HG03103 (cell line): Measurements from ENCODE around the gene NFKBIB.
"Not testable (repeated sequence)": the region's sequence is repeated elsewhere in the genome, so short reads cannot be mapped to it uniquely, and the experiment has no call there.

Source experiments
- ATAC-seq: cut with Tn5 transposase; IDR thresholded peaks from one replicate; pipeline ENCODE4 v1.9.1; 2021; ENCODE audit warnings: low read depth; ENCODE audit not compliant: unreplicated experiment

Gene NFKBIB

DNA sequence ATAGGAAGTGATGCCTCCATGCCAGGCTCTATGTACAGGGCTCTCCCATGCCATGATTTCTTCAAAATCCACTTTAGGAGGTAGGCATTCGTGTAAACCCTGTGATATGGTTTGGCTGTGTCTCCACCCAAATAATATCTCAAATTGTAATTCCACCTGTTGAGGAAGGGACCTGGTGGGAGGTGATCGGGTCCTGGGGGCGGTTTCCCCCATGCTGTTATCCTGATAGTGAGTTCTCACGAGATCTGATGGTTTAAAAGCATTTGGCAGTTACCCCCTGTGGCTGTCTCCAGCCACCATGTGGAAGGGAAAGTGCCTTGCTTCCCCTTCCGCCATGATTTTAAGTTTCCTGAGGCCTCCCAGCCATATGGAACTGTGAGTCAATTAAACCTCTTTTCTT is 22.7 kb downstream of the NFKBIB start:
- no peak for ATAC-seq

DNA sequence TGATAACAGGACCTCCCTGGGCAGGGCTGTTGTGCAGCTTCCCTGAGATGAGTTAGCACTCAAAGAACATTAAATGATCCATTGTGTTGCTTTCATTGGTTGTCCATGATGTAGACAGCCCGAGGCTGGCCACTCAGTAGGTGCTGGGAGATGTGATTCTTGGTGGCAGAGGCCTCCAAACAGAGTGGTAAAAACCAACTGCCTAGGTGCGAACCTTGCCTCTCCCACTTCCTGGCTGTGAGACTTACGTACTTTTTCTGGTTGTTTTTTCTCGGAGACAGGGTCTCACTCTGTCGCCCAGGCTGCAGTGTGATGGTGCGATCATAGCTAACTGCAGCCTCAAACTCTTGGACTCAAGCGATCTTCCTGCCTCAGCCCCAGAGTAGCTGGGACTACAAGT is 24.6 kb downstream of the NFKBIB start:
- no peak for ATAC-seq

DNA sequence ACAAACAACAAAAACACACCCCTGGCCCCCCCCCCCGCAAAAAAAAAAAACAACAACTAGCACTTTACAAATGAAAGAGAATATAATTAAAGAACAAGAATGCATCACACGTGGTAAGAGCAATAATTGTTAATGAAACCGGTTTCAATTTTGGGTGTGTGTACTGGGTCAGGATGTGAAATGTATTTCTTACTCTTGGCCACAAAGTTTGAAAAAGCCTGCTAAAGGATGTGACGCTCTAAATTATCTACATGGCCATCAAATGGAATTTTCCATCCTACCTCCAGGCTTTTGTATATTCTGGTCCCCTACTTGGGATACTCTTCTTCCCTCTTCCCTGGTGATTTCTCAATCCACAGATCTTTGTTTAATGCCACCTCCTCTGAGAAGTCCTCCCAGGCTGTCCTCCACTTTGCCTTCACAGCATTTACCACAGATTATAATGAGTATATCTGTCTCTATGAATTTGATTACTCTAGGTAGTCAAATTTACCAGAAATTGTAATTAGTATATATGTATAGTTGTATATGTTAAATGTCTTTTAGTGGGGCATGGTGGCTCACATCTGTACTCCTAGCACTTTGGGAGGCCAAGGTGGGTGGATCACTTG is 28.7 kb downstream of the NFKBIB start:
- no peak for ATAC-seq

DNA sequence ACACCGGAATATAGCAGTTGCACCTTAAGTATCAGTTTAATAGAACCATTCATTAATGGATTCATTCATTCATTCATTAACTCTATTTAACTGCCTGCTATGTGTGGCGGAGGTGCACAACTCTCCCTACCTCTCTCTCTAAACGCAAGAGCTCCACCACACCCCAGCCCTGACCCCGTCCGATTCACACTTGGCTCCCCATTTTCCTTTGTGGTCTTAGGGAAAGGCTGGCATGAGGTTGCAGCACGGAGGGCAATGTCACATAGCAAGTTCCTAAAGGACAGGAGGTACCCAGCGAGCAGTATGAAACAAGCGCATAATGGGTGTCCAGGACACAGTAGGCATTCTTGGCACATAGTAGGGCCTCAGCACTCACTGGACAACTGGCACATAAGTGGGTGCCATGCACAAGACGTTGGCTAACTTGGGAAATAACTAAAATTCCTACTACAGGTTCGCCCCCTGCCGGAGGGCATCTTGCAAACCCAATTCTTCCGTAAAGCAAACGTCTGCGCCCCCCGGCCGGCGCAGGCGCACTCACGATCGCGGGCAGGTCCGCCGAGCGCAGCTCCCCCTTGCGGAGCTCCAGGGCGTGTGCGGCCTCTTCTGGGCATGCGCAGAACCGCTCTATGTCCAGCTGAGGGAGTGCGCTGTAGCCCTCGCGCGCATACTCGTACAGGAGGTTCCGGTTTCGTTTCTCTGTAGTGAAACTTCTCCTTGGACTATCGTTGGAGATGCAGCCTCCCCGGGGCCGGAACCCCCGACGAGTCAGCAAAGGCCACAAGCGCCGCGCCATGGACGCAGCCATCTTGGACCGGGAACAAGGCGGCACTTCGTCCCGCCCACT is 30.4 kb downstream of the NFKBIB start, which contains the start of gene SARS2:
Gene SARS2, minus strand, starts transcription at position 835 of the 847 bp plus-strand sequence. Its CDS starts 27 bp downstream, at position 808.
- peak; percentile 51 for ATAC-seq

DNA sequence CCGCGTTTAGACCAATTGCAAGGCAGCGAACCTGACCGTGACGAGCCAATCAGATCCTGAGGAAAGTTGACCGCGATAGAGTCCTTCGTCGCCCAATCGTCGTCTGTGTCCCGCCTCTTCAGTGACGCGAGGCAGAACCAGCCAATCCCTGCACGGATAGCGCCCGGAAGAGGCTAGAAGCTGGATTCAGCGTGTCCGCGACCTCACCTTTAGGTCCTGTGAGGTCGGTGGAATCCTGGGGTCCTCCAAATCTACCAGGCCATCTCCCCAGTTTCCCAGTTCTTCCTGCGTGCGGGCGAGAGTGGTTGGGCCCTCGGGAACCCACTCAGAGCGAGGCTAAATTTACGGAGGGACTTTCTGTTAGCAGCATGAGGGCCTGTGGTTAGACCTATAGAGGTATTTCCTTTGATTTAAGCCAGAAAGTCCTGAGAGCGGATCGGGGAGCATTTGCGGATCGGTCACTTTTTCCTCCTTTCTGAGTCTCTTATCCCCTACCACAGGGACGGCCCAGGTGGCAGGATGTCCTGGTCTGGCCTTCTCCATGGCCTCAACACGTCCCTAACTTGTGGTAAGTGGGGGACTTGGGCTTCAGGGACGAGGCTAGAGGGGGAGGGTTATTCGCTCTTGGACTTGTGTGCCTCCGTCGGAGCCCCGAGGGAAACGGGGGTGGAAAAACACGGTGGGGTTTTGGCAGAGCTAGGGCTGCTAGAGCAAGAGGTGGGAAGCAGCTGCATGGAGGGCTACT is 31.2 kb downstream of the NFKBIB start, which contains the start of gene MRPS12:
Gene MRPS12, plus strand, starts transcription at position 169 of the 745 bp plus-strand sequence. Its CDS starts 351 bp downstream, at position 520.
- ATAC-seq: peak; percentile 90

DNA sequence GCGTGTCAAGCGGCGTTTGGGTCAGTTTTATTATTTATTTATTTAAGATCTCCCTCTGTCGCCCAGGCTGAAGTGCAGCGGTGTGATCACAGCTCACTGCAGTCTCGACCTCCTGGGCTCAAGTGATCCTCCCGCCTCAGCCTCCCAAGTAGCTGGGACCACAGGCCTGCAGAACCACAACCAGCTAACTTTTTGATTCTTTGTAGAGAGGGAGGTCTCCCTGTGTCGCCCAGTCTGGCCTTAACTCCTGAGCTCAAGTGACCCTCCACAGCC is 31.7 kb downstream of the NFKBIB start:
- ATAC-seq: no peak

DNA sequence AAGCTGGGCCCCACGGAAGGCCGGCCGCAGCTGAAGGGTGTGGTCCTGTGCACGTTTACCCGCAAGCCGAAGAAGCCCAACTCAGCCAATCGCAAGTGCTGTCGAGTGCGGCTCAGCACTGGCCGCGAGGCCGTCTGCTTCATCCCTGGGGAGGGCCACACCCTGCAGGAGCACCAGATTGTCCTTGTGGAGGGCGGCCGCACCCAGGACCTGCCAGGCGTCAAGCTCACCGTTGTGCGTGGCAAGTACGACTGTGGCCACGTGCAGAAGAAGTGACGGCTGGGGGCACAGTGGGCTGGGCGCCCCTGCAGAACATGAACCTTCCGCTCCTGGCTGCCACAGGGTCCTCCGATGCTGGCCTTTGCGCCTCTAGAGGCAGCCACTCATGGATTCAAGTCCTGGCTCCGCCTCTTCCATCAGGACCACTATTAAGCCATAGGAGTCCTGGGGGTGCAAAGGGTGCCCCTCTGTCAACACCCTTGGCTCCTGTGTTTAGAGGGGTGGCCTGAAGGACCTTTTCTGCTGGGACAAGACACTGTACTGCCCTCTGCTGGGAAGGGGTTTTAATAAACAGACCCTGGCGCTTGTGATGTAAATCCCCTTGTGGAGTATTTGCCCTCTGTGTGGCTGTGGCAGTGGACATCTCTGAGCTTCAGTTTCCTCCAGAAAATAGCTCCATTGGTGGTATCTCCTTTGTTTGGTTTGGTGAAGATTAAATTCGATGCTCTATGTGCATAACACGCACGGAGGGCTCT is 32.8 kb downstream of the NFKBIB start:
- ATAC-seq: no peak

DNA sequence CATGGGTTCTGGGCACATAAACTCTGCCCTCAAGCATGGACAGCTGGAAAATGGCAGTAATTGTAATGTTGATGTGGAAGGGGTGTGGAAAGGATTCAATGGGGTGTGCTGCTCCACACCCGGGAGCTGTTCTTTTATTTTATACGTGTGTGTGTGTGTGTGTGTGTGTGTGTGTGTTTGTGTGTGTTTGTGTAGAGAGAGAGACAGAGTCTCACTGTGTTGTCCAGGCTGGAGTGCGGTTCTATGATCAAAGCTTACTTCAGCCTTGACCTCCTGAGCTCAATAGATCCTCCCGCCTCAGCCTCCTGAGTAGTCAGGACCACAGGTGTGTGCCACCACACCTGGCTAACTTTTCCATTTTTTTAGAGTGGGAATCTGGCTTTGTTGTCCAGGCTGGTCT is 33.8 kb downstream of the NFKBIB start:
- ATAC-seq: no peak

DNA sequence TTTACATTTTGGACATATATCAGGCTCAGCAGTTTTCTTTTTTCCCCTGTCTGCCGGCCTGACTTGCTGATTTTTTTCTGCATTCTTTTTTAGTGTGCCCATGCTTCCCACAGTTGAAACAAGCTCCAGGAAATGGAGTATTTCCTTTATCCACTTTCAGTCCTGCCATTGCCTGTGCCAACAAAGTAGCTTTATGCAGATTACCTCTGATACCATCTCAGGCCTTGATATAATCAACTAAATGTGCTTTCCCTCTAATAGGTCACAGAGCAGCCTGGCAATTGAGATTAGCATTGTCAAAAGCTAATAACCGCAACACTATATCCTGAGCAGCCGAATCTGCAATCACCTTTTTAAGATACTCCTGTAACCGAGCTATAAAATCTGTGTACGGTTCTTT is 40.2 kb downstream of the NFKBIB start:
- no peak for ATAC-seq

DNA sequence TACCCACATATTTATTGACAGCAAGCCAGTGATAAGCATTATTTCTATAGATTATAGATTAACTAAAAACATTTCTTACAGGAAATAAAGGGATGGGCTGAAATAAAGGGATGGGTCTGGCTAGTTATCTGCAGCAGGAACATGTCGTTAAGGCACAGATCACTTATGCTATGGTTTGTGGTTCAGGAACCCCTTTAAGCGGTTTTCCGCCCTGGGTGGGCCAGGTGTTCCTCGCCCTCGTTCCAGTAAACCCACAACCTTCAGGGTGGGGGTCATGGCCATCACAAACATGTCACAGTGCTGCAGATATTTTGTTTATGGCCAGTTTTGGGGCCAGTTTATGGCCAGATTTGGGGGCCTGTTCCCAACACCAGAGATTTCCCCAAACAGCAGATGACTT is 41.7 kb downstream of the NFKBIB start:
- ATAC-seq: not testable (repeated sequence)

DNA sequence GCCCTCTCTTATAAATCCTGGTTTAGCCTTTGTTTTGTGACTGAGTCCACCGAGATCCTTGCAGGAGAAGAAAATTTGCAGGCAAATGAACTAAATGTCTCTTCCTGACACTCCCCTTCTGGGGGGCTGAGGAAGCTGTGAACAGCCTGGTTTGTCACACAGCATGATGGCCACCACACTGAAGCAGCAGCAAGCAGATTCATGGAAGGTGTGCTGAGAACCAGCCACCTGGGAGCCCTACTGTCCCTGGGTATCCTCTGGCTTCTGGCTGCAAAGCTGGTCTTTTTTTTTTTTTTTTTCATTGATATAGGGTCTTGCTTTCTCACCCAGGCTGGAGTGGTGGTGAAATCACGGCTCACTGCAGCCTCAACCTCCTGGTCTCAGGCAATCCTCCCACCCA is 42.2 kb downstream of the NFKBIB start:
- ATAC-seq: no peak

DNA sequence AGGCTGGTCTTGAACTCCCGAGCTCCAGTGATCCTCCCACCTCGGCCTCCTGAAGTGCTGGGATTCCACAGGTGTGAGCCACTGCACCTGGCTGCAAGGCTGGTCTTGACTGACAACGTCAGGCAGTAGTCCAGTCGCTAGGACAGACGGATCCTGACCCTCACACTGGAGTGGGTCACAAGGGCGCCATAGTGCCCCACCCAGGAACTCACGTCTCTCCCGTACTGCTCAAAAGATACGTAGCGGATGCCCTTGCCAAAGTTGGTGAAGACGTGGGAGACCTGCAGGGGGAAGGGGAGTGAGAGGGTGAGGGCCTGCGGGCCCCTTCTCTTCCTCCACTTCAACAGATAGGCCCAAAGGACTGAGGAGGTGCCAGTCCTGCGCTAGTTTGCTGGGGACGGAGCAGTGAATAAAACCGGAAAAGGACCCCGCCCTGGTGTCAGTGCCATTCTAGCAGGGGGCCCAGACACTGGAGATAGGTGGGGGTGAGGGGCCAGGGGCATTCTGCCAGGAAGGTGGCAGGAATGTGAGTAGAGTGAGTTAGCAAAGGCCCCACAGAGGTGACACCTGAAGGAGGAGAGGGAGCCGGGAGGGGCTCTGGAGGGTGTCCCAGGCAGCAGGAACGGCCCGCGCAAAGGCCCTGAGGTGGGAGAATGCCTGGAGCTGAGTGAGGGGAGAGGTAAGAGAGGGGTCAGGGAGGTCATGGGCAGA is 42.9 kb downstream of the NFKBIB start:
- no peak for ATAC-seq

DNA sequence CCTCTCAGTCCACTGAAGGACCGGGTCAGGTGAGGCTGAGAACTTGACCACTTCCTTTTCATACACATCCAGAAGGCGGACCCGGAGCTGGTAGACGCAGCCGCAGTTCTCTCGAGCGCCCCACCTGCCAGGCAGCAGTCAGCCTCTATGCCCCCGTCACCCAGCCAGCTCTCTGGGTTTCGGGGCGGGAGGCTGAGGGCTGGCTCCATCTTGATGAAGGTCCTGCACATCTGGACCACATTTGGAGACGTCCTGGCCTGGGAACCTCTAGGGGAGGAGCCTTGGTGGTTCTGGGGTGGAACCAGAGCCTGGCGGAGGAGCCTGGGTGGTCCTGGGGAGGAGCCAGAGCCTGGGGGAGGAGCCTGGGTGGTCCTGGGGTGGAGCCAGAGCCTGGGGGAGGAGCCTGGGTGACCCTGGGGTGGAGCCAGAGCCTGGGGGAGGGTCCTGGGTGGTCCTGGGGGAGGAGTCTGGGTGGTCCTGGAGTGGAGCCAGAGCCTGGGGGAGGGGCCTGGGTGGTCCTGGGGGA is 45.3 kb downstream of the NFKBIB start:
- no peak for ATAC-seq

DNA sequence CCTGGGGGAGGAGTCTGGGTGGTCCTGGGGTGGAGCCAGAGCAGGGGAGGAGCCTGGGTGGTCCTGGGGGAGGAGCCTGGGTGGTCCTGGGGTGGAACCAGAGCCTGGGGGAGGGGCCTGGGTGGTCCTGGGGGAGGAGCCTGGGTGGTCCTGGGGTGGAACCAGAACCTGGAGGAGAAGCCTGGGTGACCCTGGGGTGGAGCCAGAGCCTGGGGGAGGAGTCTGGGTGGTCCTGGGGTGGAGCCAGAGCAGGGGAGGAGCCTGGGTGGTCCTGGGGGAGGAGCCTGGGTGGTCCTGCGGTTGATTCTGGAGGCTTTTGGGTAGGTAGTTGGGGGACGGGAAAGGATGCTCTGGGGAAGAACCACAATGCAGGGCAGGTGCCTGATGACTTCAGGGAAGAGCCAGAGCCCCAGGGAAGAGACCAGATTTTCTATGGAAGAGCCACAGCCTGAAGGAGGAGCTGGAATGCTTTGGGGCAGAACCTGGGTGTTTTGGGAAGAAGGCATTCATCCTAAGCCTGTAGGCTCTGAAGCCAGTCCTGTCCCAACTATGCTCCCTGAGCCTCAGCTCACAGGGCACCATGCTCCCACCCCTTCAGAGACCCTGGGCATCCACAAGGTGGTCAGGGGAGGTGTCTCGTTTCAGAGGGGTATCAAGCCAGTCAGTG is 45.9 kb downstream of the NFKBIB start:
- ATAC-seq: no peak

DNA sequence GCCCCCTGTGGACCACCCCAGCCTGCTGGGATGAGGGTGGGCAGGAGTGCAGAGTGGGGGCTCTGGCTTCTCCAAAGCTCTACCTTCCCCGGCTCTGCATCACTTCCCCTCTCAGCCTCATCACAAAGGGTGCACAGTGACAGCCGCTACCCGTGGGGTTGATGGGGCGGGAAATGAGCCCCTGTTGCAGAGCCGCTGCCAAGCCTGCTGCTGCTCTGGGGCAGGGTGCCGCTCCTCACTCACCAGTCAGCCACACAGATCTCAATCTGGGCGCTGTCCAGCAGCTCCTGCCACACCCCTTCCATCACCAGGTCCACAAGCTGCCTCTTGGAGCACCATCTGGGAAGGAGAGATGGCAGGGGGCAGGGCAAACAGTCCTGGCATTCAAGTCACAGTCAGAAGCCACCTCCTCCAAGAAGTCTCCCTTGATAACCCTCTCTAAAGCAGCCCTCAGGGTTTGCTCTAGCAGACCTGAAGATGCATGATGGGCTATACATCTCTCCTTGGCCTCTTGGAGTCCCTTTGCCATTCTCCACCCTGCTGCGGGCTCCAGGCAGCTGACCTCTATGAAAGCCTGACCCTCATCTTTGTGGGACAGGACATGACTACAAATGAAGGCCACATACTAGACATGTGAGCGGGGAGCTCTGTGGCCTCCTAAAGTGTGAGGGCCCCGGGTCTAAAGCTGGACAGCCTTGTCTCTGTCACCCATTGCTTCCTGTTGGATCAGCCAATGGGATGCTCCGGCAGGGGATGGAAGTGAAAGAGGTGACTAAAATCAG is 46.7 kb downstream of the NFKBIB start:
- ATAC-seq: no peak

DNA sequence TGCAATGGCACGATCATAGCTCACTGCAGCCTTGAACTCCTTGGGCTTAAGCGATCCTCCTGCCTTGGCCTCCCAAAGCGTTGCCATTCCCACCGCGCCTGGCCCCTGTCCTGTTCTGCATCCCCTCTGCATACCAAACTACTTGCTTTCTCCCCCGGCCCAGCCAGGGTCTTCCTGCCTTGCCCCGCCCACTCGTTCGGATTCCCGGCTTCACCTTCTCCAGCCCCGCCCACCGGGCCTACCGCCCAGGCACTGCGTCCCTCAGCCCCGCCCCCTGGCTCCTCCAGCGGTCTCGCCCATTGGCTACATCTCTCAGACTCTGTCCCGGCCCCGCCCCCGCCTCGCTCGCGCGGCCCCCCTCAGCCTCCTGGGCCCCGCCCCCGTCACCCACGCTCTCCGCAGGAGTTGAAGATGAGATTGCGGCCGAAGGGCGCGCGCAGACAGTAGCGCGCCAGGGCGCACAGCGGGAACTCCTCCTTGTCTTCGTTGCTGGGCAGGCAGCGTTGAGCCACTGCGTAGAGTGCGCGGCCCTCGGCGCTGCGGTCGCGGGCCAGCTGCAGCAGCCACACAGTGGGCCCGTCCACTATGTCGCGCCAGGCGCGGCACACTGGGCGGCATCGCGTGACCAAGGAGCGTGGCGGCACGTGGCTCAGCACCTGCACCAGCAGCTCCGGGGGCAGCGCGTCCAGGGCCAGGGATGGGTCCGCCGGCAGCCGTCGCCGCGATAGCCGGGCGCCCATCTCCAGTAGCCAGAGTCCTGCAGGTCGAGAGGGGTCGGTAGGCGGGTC is 50.0 kb downstream of the NFKBIB start:
- no peak for ATAC-seq

DNA sequence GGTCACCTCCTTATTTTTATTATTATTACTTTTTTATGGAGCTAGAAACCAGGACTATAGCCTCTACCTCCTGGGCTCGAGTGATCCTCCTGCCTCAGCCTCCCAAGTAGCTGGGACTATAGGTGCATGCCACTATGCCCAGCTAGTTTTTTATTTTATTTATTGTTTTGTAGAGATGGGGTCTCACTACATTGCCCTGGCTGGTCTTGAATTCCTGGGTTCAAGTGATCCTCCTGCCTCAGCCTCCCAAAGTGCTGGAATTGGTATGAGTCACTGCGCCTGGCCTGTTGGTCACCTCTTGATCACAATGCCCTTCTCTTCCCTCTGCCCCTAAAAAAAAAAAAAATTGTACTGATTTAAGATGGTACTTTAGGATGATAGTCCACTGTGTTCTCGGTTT is 51.4 kb downstream of the NFKBIB start:
- ATAC-seq: no peak
